COLO668 (cell line): Measurements from ENCODE around the gene LCT.
"Not testable (repeated sequence)": the region's sequence is repeated elsewhere in the genome, so short reads cannot be mapped to it uniquely, and the experiment has no call there.

Experiments used
- DNase-seq: peaks from one replicate; lab custom pipeline; 2025; ENCODE audit not compliant: unreplicated experiment; lab: John Stamatoyannopoulos, UW

LCT gene

DNA sequence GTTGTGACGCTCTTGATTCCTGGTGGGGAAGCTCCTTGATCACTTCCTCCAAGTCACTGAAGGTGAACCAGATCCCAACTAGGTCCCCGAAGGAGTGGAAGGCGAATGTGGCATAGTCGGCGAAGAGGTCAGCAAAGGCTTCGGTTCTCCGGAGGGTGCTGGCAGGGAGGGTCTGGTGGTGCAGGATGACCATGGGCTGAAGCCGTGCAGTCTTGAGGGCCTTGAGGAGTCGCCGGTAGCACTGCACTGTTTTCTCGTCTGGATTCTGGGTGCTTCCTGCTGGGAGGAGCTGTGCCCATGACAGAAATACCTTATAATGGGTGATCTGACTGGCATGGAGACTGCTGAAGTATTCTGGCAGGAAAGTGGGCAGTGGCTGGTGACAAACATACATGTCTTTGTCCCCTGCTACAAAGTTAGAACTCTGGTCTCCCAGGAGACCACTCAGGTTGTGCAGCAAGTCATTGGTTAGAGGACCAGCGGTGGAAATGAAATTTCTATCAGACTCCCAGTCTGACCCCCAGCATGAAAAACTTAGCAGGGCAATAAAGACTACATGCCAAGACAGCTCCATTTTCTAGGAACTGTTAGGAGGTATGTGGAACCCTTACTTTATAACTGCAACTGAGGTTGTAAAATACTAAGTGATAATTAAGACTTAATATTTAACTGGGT, at the start of gene LCT:
Gene LCT, minus strand, starts transcription at position 589 of the 675 bp plus-strand sequence. Its CDS starts 15 bp downstream, at position 574.
- DNase-seq = no peak

DNA sequence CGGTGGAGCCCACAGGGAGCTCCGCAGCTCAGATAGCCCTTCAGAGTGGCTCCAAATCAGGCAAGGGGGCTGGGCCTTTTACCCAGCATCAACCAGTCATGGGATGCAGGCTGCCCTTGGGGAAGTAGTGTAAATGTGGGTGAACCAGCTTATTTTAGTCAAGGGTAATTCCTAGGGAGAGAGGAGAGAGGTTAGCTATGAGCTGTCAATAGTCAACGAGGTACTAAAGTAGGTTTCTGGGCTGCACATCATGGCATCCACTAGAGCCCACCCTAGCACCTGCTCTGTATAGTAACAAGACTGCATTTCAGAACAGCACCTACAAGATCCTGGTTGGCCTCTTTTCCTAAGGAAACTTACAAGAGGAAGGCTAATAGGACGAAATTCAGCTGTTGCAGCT, 48.7 kb upstream of the LCT start:
- DNase-seq = no peak

DNA sequence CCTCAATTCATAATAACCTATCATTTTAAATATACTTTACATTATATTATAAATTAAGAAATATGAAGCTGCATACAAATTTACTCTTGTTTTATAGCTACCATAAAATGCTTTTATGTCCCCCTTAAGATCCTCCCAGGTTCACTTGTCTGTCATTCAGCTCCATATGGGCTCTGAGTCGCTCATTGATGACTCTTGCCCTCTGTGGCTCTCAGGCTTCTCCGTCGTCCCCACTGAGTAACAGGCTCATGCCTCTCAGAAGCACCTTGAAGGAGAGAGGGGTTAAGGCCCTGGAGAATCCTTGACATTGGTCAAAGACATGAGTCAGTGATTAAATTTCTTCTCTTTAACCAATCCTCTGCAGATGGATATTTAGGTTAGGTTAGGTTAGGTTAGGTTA, 45.4 kb upstream of the LCT start:
- no peak for DNase-seq

DNA sequence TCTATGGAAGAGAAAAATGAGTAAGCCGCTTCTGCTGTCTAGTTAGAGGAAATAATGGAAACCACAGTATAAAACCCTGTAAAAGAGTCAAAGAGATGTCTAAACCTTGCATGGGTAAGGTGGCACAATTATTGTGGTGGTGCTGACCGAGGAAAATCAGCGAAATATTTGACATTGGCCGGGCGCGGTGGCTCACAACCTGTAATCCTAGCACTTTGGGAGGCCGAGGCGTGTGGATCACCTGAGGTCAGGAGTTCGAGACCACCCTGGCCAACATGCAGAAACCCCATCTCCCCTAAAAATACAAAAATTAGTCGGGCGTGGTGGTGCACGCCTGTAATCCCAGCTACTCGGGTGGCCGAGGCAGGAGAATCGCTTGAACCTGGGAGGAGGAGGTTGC, 39.8 kb upstream of the LCT start:
- DNase-seq = not testable (repeated sequence)

- peak; percentile 97 for DNase-seq
Measured at GRCh38 chr2:135876066-135876711, 39.2 kb upstream of the LCT start, which contains the start of gene MCM6. MCM6 (minus strand) TSS chr2:135876443; CDS start chr2:135876365, 78 bp downstream.

- peak; percentile 69 for DNase-seq
Measured at GRCh38 chr2:135875491-135876065, 38.6 kb upstream of the LCT start.

GRCh38 chr2:135874777-135875365, 37.9 kb upstream of the LCT start:
- no peak for DNase-seq

DNA sequence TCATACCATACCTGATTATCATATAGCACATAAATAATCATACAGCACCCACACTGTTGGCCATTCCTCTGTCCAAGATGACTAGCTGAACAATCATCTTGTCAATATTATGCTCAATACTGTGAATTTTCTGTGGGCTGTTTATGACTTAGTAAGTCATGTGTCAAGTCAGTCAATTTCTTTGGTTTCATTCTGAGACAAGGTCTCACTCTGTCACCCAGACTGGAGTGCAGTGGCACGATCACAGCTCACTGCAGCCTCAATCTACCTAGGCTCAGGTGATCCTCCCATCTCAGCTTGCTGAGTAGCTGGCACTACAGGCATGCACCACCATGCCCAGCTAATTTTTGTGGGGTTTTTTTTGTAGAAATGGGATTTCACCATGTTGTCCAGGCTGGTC, 33.6 kb upstream of the LCT start:
- no peak for DNase-seq

- no peak for DNase-seq
Measured at GRCh38 chr2:135863233-135863632, 26.2 kb upstream of the LCT start.

DNA sequence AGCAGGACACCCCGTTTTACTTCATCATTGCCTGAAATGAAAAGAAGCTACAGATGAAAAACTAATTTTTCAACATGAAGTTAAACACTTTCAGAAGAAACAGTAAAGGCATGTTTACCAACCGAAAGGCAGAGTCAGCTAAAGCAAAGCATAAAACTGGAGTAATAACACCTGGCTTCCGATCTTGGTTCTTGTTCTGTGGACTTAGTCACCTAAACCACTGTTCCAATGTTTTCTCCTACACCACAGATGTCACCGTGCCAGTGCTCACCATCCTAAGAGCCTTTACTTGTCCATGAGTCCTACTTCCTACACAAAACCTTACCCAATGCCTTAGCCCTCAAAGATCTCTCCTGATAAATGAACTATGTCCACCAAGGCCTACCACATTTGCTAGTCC, 25.7 kb upstream of the LCT start:
- no peak for DNase-seq

GRCh38 chr2:135853401-135853800, 16.4 kb upstream of the LCT start:
- DNase-seq = no peak

DNA sequence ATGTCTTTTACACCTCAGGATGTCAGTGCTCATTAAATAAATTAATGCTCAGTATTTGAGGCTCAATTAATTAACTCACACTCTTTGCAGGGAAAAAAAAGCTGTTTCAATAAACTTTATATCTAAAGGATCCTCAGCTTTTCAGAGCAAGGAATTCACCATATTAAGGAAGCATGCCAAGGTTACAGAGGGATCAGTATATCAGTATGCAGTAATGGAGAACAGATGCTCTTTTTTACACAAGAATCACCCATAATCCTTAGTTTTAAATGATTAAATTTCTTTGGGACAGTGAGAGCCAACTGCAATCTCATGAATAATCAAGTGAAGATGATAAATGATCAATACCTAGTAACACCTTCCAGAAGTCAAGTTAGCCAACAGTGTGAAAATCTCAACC, 14.9 kb upstream of the LCT start:
- DNase-seq = no peak

DNA sequence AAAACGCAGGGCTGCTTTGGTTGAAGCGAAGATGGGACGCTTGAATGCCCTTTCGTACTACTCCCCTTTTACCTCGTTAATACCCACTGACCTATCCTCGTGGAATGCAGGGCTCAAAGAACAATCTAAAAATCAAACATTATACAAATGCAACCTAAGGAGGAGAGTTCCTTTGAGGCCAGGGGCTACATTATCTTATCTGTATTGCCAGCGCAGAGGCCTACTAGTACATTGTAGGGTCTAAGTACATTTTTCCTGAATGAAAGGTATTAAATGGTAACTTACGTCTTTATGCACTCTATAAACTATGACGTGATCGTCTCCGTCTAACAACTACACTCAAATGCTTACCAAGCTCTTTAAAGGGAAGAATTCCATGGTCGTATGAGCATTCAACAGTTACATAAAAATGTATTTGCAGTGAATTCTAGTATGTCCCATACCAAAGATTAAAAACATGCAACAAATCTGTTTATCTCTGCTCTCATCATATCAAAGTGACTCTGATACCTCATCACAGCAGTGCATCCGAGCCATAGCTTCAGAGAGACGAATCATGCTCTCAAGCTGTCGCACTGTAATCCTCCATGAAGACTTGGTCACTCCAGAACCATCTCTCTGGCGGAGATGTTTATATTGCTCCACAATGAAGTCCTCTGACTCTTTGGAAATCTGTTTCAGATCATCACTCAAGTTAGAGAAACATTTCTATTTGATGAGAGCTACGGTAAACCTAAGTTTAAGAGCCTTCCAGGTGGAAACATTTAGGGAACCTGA, 14.1 kb upstream of the LCT start:
- no peak for DNase-seq

DNA sequence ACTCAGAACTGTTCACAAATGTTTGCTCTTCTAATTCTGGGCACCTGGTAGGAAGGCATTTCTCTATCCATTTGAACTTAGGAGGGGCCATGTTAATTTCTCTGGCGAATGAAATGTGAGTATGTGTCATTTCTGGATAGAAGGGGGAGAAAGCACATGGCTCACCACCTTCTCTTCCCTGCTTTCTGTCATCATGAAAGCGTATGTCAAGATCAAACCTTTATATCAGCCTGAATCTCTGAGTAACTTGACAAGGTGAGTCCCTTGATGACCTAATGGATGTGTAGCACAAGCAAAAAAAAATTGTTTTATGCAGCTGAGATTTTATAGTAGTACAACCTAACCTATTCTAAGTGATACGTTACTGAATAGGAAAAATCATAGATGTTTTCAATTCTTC, 12.1 kb upstream of the LCT start:
- DNase-seq = no peak

DNA sequence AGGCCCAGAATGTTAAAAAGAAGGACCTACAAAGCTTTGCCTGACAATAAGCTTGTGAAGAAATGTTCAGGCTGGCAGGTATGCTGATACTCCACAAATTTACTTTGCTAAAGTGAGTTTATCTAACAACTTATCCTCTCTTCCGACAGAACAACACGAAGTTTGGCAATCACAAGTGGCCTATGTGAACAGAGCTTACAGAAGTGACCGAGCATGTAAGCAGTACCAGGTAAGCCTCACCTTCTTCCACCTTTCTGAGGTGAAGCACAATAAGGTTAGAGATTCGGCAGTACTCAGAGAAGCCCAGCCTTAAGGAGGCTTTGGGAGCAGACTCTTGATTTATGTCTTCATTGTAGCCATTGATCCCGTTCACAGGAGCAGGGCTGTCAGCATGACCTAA, 9.0 kb upstream of the LCT start:
- no peak for DNase-seq

- DNase-seq = no peak
Measured at GRCh38 chr2:135845257-135845656, 8.3 kb upstream of the LCT start.

GRCh38 chr2:135844301-135844895, 7.4 kb upstream of the LCT start:
- no peak for DNase-seq

GRCh38 chr2:135843671-135844070, 6.7 kb upstream of the LCT start:
- no peak for DNase-seq

DNA sequence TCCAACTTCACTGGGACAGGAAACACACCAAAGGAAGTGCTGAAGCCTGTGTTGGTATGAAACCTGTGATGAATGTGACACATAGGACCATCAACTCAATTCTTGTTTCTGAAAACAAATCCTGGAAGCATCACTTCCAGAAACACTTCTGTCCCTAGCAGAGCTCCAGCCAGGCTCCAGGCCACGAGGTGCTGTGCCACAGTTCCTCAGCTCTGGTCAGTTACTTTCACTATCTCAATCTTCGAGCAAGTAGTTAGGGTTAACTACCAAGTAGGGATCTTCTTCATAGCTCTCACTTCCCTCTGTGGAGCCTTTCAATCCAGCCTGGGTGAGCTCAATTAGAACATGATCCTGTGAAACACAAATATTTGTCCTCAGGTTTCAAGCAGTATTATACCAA, 3.6 kb upstream of the LCT start:
- no peak for DNase-seq

GRCh38 chr2:135839713-135840112, 2.7 kb upstream of the LCT start:
- no peak for DNase-seq

GRCh38 chr2:135838502-135838901, 1.5 kb upstream of the LCT start:
- DNase-seq = no peak
